Hair follicular keratinocyte (primary cell): ENCODE results near the gene ATRX. TPM values are rescaled to one million over a fixed set of nuclear protein-coding genes. Genes with fewer than 3 reads are reported as not detected.

Experiments used
- total RNA-seq: library from RNA; depleted of rRNA; stranded (reverse); fragments of >200 nt; gene quantifications from 2 replicates; pipeline ENCODE4 v1.2.3, GENCODE V29; 2015

Gene ATRX
- 19.3 and 45.4 TPM in 2 replicates for total RNA-seq

DNA sequence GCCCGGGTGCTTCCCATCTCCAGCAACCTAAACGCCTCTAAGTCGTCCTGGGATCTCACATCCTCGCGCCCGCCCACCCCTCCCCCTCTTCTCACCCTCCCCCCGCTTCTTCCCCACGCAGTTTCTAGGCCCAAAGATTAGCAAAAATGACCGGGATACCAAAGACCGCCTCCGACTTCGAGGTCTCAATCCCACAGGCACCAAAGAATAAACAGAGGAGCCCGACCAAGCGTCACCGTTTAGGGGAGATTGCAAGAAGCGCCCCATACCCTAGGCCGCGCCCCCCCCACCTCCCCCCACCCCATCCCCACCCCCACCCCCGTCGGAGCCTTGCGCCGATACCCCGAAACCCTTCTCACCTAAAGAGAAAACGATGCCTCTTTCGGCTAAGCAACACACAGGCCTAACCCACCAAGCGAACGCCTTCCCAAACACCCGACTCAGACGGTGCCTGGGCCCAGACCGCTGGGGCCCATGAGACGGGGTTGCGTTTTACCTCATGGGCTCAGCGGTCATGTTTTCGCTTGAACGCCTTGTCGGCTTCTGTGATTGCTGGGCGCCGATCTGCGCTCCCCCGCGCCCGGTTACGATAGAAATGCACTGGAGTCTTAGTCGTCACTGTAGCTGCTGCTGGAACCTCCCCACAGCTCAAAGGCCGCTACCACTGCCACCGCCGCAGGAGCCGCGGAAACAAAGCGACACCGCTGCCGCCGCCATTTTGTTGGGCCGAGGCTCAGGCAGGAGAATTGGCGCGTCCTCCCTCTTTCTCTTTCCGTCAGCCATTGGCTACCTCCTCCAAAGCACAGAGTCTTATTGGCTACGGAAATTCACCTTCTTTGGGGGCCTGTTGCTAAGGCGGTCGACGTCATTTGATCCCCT, at the start of gene ATRX:
ATRX (minus strand) TSS at position 731 of the 879 bp plus-strand sequence; CDS start at position 516, 215 bp downstream.

Other genes with a start within 250 kb of the ATRX start
- 40.0 and 66.0 TPM in 2 replicates for gene MAGT1, start 109.2 kb upstream of the ATRX start, total RNA-seq
- gene COX7B, start 113.3 kb upstream of the ATRX start, total RNA-seq: 364 and 447 TPM in 2 replicates
- 2.3 and 2.6 TPM in 2 replicates for gene ATP7A, start 124.5 kb upstream of the ATRX start, total RNA-seq
- not detected in 2 replicates for gene PGAM4, start 183.4 kb upstream of the ATRX start, total RNA-seq